AG08396 (cell line): ENCODE results near the gene ZNF823.

Source experiments
- DNase-seq: peaks from one replicate; pipeline ENCODE4 v3.0.0; 2012; ENCODE audit warnings: low spot score, mixed read lengths

ZNF823 gene

GRCh38 chr19:11737964-11738745 is 591 bp downstream of the ZNF823 start:
- peak; percentile 44 for DNase-seq

DNA sequence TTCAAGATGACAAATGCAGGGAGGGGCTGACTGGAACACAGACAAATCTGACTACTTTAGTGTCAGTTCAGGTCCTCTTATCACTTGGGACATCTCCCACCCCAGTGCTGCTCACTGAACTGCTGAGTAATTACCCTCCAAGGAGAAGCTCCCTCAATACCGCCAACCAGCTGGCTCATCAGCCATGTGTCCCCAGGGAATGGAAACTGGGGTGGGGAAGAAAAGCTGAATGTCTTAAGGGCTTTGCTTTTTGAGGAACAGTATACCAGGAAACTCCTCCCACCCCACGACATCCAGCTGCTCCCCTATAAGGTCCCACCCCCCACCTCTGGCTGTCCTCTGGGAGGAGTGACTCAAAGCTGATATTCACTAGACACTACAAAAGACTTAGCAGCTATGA is 2.0 kb downstream of the ZNF823 start:
- DNase-seq, result peak; percentile 41

GRCh38 chr19:11735375-11735774 is 3.4 kb downstream of the ZNF823 start:
- no peak for DNase-seq

- no peak for DNase-seq
Observed at GRCh38 chr19:11729586-11729985, 9.2 kb downstream of the ZNF823 start.

DNA sequence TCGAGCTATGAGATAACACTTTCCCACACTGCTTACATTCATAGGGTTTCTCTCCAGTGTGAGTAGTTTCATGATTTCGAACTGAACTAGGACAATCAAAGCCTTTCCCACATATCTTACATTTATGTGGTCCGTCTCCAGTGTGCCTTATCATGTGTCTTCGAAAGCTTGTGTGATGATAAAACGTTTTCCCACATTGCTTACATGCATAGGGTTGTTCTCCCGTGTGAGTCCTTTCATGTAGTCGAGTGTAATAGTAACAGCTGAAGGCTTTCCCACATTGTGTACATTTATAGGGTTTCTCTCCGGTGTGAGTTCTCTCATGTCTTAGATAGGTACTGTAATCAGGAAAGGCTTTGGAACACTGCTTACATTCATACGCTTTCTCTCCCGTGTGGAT is 16.3 kb downstream of the ZNF823 start:
- no peak for DNase-seq

GRCh38 chr19:11721681-11722080 is 17.1 kb downstream of the ZNF823 start:
- no peak for DNase-seq

DNA sequence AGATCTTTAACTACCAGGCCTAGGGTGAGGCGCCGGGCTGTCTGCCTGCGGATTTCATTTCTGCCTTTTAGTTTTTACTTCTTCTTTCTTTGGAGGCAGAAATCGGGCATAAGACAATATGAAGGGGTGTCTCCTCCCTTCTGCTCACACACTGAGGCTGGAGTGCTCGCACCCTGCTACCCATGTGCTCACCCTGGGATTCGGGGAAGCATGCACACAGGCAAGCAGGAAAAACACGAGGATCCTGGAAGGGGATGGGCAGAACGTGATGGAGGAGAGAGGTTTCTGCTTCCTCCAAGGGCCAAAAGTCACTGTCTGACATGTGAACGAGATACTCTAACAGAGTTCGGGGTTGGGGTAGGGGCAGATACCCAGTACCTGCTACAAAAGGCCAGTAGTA is 28.4 kb downstream of the ZNF823 start:
- DNase-seq, result no peak

GRCh38 chr19:11708457-11708856 is 30.3 kb downstream of the ZNF823 start:
- DNase-seq, result no peak

- DNase-seq, result no peak
Observed at GRCh38 chr19:11705474-11705873, 33.3 kb downstream of the ZNF823 start.

DNA sequence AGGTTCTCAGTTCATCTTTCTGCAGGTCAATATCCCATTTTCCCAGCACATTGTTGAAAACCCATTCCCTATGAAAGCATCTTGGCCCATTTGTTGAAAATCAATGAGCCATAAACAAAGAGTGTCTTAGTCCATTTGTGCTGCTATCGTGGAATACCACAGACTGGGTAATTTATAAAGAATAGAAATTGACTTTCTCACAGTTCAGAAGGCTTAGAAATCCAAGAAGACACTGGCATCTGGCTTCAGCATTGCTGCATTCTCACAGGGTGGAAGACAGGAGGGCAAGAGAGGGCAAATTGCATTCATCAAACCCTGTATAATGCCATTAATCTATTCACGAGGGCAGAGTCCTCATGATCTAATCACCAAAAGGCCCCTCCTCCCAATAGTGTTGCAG is 34.1 kb downstream of the ZNF823 start:
- no peak for DNase-seq

DNA sequence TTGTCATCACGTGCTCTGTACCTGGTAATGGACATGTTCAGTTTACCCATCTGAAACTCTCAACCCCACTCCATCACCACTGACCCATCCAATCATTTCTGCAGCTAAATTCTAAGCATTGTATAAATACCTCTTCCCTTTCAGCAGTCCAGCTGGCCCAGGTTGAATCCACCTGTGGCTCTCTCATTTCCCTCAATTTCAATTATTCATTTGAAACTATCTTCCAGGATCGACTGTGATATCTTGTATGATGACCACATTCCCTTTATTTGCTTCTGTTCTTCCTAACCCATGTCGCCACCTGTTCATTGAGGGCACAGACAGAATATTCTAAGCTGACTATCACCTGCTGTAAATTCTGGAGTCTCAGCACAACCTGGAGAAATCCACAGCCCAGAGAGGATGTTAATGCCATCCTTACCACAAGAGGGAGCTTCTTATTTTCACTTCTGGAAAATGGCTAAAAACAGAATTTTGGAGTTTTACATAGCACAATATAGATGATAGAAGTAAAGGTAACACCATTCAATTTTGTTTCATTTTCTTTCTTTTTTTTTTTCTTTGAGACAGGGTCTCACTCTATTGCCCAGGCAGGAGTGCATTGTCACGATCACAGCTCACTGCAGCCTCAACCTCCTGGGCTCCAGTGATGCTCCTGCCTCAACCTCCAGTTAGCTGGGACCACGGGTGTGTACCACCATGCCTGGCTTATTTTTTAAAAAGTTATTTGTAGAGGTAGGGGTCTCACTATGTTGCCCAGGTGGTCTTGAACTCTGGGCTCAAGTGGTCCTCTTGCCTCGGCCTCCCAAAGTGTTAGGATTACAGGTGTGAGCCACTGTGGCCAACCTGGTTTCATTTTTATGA is 38.6 kb downstream of the ZNF823 start:
- DNase-seq, result peak; percentile 33

DNA sequence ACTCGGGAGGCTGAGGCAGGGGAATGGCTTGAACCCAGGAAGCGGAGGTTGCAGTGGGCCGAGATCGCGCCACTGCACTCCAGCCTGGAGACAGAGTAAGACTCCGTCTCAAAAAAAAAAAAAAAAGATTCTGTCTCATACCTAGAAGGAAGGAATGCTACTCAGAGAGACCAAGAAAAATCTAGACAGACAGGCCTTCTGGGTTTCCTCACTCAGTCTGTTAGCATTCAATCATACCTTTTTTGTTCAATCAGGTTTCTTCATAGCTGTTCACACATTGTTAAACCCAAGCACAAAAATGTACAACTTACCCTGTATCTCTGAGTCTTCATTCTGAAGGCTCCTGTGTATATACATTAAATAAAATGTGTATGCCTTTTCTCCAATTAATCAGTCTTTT is 40.5 kb downstream of the ZNF823 start:
- DNase-seq, result no peak

DNA sequence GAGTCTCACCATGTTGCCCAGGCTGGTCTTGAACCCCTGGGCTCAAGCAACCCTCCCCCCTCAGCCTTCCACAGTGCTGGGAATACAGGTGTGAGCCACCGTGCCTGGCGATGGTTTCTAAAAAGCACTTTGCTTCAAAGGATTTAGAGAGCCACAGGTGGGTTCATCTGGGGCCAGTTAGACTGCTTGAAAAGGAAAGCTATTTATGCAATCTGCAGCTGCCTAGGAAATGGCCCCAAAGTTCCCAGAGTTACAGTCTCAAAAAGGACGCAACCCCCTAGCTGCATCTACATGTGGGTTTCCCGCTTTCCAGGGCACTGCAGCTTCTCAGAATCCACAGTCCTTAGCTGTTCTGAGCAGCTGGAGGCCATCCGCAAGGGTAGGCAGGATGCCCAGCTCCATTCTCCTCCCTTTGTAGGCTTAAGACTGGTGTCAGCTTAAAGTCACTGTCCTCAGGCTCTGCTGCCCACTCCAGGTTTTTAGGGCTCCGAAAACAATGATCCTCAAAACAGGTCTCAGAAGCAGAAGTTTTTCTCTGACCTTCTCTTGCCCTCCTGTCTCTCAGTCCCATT is 41.4 kb downstream of the ZNF823 start:
- DNase-seq, result no peak

DNA sequence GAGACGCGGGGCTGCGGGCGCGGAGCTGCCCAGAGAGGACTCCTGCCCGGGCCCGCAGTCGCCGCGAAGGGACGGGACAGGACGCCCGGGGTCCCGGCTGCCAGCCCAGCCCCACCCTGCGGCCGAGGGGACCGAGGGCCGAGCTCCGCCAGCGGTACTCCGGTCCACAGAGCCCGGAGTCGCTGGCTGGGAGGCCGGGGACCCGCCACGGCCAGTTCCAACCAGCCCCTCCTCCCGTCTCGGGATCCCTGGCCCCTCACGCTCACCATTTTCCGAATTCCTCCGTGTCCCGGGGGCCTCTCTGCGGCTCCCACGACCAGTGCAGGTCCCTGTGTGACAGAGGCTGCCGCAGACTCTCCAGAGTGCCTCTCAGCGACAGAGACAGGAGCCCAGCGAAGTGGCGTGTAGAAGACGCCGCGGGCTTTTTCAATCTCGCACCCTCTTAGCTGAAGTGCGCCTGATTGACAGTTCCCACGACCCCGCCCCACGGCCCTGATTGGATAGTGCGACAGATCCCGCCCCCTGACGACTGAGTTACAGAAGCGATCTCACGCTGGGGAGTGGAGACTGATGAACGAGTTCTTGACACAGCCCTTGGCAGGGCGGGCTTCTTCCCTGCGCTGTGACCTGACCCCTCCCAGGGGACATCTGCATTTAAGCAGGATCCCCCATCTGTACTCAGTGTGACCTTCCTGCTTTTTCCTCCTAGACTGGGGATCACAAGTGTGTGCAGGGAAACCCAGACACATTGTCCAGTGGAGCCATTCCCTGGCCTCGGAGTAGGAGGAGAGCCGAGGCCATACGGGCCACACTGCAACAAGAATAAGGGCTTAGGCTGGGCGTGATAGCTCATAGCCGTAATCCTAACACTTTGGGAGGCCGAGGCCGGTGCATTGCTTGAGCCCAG is 44.0 kb downstream of the ZNF823 start:
- peak; percentile 97 for DNase-seq

DNA sequence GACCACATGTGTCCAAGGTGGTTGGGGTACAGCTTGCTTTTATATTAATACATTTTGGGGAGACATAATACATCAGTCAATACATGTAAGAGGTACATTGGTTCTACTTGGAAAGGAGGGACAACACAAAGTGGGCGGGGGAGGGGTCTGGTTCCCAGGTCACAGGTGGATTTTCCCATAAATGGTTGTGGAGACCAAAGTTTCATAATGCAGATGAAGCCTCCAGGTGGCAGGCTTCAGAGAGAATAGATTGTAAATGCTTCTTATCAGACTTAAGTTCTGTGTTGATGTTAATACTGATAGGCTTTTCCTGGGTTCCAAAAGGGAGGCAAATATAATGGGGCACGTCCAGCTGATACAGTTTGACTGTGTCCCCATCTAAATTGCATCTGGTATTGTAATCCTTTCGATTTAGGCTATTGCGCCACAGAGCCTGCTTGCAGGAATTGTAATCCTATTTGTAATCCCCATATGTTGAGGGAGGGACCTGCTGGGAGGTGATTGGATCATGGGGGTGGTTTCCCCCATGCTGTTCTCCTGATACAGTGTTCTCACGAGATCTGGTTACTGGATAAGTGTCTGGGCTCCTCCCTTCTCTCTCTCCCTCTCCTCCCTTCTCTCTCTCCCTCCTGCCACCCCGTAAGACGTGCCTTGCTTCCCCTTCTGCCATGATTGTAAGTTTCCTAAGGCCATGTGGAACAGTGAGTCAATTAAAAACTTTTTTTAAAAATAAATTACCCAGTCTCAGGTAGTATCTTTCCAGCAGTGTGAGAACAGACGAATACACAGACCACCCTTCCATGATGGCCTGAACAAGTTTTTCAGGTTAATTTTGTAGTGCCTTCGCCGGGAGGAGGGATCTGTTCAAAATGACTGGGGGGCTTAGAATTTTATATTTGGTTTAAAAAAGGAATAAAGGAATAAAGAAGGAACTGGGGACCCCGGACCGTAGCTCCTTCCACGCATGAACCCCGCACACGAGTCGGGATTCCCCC is 44.9 kb downstream of the ZNF823 start:
- DNase-seq, result peak; percentile 54

DNA sequence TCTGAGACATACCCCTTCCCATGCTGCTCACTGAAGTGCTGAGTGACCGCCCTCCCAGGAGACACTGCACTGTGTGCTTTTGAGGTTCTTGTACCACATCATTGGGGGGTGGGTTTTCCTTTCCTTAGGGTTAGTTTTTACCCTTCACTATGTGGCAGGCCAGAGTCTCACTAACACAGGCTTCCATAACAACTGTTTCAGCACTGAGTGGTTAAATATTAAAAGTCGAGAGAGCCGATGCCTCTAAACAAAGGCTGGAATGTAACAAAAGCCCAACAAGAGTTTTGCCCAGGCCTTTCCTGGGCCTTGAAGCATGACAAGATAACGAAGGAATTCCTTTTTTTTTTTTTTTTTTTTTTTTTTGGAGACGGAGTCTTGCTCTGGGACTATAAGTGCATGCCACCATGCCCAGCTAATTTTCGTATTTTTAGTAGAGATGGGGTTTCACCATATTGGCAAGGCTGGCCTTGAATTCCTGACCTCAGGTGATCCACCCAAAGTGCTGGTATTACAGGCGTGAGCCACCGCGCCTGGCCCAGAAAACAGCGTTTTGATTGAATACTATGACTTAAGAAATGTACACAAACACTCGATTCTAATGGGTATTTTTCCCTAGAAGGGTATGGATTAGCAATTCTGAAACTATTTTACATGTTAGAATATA is 46.5 kb downstream of the ZNF823 start:
- no peak for DNase-seq

- no peak for DNase-seq
Observed at GRCh38 chr19:11685676-11686650, 52.8 kb downstream of the ZNF823 start.

- no peak for DNase-seq
Observed at GRCh38 chr19:11684987-11685675, 53.6 kb downstream of the ZNF823 start.
